Right lobe of liver (tissue), 4 donors: Measurements from ENCODE around the gene GRIK2.

Experiments
- CTCF ChIP-seq, 4 donors: fragments of 200-600 bp in 3 of 4; fragments of 450-650 bp in 1 of 4; IDR thresholded peaks; one replicate each; pipeline versions ENCODE4 v1.5.1 to v1.8.0; 2016 to 2022; ENCODE audit warnings: antibody characterized with exemption in 4 of 4, mild to moderate bottlenecking in 2 of 4
- POLR2A ChIP-seq: fragments of 450-650 bp; IDR thresholded peaks from one replicate; pipeline ENCODE4 v1.6.1; 2017; ENCODE audit warnings: antibody characterized with exemption, mild to moderate bottlenecking
- donor health status: DM: no; HTN: no; CAD: no.
- donor health status: DM: no; HTN: no; CAD: no.
- donor health status: DM: no; HTN: yes; CAD: no.

- TF ChIP-seq CTCF (IDR thresholded peaks at IDR 0.05) (no peak), POLR2A (no peak)
These were observed 629.3 kb downstream of the GRIK2 start for GRCh38 chr6:102022803-102023202.
